NCI-H1417 treated with DMSO at 0.1 percent for 48 hours (cell line): ENCODE measurements around the gene ADPRS.

ENCODE experiments used
- DNase-seq: peaks from one replicate; lab custom pipeline; 2025; lab: John Stamatoyannopoulos, UW

ADPRS gene

DNA sequence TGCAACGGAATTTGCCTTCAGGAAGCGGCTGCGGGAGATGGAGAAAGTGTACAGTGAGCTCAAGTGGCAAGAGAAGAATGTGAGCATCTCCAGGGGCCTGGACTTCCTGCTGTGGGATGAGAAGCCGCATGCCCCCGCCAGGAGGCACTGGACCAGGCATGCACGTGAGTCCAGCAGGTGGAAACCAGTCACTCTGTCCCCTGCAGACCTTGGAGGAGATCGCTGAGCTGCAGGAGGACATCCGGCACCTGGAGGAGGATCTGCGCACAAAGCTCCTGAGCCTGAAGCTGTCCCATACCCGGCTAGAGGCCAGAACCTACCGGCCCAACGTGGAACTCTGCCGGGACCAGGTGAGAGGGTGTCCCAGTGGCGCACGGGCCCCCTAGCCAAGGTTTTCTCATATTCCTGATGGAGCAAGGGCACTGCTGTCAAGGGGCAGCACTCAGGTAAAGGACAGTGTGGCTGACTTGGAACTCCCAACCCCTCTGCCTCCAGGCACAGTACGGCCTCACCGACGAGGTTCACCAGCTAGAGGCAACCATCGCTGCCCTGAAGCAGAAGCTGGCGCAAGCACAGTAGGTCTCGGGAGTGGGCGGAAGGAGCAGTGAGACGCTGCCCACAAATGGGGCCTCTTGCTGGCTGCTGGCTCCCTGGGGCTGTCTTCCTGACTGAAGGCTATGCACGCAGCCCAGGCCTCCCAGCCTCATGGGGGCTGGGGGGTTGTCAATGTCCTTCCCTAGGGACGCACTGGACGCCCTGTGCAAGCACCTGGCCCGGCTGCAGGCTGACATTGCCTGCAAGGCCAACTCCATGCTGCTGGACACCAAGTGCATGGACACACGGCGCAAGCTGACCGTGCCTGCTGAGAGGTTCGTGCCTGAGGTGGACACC lies 1.2 kb upstream of the ADPRS start:
- no peak for DNase-seq

DNA sequence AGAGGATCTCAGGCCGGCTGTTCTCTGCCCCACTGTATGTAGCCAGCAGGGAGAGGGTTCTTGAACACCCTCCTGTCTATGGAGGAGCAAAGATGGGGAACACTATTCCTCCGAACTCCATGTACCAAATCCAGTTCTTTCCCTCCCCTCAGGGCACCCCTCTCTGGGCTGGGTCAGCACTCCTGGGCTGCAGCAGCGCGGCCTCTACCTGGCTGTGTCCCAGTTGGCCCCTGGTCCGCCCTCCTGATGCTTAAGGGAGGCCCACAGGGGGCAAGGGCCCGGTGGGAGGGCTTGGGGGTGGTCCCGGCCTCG lies 471 bp upstream of the ADPRS start:
- DNase-seq, result no peak

DNA sequence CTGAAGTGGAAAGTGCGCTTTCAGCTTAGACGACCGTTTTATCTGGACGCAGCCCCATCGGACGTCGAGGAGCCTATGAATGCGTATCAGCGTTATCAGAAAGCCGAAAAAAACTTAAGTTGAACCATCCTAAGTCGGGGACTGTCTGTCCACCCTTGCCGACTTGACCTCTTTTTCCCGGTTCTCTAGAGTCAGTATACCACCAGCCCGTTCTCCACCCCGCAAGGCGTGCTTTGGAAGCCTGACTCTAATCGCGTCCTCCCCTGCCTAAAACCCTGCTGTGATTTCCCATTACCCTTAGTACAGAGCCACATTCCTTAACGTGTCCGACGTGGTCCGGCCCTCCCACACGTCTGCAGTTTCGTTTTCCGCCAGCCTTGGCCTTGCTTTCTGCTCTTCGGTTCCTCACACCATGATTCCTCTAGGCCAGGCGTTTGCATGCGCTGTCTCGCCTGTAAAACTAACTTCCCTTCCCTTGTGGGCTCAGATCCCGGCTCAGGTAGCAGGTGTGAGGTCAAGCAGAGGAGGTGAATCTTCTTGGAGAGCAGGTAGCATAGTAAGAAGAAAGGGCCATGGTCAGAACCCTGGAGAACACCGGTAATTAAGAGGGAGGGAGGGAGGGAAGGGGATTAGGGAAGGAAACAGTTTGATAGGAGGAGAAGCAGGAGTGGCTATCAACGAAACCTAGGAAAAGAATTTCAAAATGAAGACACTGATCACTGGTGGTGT lies 865 bp downstream of the ADPRS start:
- DNase-seq, result no peak

DNA sequence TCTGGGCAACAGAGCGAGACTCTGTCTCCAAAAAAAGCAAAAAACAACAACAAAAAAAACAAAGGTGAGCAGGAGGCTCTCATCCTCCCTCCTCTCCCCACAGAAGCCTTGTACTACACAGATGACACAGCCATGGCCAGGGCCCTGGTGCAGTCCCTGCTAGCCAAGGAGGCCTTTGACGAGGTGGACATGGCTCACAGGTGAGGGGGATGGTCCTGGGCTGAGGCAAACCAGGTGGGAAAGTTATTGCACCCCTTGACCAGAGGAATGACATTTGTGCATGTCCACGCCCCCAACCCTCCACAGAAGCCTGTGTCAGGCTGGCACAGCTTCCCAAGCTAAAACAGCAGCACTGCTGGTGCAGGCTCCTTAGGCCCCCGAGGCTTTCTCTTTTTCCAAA lies 2.4 kb downstream of the ADPRS start:
- no peak for DNase-seq

DNA sequence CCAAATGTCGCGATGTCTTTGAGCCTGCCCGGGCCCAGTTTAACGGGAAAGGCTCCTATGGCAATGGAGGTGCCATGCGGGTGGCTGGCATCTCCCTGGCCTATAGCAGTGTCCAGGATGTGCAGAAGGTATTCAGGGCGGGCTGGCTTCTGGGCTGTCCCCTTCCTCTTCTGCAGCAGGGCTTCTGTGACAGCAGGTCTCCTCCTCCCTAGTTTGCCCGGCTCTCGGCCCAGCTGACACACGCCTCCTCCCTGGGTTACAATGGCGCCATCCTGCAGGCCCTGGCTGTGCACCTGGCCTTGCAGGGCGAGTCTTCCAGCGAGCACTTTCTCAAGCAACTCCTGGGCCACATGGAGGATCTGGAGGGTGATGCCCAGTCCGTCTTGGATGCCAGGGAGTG lies 3.0 kb downstream of the ADPRS start:
- no peak for DNase-seq

DNA sequence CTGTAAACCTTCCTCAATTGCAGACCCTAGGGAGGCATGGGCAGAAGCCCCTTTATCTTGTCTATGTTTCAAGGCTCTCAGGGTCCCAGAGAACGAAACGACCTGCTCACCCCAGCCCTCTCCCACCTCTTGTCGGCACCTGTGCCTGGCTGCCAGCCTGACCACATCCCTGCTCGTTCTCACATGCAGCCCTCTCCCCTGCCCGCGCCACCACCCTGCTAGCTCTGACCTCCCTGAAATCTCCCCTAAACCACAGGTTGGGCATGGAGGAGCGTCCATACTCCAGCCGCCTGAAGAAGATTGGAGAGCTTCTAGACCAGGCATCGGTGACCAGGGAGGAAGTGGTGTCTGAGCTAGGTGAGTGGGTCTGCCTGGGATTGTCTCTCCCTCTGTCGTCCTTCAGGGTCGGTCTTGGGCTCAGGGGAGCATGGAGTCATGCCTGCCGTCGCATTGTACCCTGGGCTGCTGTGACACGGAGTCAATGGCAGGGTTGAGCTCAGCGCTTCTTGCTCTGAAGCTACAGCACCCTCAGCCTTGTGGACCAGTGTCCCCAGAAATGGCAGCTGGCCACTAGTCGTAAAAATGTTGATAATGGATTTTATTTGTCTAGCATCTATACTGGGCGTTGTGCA lies 3.6 kb downstream of the ADPRS start:
- no peak for DNase-seq

DNA sequence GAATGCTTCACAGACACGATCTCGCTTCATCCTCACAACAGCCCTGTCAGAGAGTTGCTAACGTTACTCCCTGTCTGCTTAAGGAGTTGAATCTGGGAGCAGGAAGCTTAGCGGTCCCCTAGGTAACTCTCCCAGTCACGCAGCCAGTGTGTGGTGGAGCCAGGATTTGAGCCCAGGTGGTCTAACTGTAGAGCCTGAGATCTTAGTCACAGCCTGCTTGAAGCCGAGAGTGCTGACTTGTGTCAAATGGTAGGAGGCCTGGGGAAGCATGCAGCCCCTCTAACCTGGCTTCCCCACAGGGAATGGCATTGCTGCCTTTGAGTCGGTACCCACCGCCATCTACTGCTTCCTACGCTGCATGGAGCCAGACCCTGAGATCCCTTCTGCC lies 4.1 kb downstream of the ADPRS start:
- no peak for DNase-seq

DNA sequence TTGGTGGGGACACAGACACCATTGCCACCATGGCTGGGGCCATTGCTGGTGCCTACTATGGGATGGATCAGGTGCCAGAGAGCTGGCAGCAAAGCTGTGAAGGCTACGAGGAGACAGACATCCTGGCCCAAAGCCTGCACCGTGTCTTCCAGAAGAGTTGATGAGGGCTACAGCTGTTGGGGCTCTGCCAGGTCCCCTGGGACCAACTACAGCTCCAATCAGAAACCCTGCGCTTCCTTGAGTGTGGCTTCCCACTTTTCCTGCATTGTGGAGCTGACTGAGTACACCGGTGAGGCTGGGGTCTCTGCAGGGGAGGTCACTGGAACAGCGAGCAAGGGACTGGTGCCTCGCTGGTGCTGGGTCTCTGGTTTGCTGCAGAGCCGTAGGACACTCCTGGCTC lies 4.5 kb downstream of the ADPRS start:
- no peak for DNase-seq

DNA sequence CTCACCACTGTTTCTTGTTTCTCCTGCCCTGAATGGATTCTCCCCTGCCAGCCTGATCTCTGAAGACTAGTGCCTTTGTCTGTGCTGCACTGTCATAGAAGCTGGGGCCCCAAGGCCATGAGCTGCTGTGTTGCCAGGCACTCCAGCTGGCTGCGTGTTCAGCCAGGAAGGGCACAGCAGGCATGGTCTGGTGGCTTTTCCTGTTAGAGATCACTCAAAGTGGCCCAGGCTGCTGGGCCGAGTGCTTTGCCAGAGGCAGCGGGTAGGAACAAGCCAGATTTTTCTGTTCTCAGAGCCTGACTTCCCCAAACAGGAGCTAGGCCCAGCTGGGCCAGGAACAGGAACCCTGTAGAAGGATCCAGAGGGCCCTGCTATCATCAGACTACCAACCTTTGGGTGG lies 5.2 kb downstream of the ADPRS start:
- DNase-seq, result no peak

DNA sequence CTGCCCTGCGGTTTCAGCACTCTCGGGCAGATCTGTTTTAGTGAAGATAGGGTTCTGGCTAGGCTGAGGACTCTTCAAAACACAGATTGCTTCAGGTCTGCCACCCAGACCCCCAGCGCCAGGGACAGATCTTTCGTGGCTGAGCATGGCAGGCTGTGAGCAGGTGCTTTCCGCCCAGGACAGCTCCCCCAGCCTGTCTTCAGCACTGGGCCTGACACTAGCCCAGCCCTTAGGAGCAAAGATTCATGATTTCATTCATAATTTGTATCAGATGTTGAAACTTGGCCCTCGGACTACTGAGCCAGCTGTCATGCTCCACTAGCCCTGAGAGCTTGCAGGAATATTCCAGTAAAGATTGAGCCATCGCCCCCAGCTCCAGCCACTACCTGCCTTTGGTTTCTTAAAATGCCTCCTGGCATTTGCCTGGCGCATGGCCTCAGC lies 5.9 kb downstream of the ADPRS start:
- DNase-seq, result no peak

DNA sequence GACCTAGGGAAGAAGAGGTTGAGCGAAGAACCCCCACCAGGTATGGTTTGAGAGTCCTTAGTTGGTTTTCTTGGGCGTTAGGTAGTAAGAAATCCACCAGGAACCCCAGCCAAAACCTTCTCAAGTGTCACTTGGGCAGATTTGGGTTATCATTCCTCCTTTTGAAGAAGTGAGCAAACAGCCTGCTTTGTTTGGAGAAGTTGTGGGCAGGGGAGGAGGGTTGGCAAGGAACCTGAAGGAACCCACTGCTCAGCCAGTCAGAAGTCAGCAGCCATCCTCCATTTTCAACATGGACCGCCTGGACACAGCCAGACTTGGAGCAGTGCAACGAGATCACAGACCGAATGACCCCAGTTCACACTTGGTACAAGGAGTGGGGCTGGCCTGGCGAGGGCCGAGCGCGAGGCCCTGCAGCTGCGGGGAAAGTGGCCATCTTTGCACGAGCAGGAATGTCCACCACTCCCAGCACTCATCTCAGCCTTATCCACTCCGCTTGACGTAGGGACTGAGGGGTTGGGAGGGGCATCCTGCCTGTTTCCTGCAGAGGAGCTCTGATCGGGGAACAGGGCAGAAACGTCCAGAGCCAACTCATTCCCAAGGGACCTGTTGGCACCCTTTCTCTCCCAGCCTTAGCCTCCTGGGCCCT lies 7.2 kb downstream of the ADPRS start:
- no peak for DNase-seq

DNA sequence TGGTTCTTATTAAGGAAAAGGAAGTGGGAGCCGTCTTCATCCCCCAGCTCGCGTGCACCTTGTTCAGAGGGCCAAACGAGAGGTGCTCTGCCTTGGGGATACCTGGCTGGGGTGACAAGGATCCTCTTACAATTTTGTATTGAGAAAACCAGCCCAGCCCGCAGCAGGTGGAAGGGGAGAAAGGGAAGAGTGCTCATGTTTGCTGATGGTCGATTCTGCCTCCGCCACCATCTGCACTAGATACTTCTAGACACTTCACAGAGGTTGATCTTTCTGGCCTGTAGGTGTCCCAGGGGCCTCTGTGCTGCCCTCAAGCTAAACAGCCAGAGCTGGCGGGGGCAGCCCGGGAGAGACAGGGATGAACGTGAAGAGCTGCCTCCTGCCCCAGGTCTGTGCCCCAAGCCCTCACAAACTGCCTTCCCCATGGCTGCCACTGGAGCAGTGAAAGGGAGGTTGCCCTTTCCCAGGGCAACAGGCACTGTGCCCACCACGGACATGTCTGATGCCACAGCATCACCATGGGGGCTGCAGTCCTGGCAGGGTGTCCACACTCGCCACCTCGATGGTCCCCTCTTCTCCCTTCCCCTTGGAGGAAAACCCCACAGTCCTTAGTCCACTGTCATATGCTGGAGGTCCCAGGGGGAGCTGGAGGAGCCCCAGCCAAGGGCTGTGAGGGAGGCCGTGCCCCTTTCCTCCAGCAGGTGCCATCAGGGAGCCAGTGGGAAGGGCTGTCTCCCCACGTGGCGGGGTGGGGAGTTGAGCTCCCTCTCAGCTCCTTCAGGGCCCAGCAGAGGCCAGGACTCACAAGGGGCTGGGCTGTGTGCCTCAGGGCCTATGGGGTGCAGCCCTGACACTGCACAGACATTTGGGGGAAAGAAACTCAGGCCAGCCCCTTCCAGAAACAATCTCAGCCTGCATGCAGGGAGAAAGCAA lies 8.1 kb downstream of the ADPRS start:
- no peak for DNase-seq

DNA sequence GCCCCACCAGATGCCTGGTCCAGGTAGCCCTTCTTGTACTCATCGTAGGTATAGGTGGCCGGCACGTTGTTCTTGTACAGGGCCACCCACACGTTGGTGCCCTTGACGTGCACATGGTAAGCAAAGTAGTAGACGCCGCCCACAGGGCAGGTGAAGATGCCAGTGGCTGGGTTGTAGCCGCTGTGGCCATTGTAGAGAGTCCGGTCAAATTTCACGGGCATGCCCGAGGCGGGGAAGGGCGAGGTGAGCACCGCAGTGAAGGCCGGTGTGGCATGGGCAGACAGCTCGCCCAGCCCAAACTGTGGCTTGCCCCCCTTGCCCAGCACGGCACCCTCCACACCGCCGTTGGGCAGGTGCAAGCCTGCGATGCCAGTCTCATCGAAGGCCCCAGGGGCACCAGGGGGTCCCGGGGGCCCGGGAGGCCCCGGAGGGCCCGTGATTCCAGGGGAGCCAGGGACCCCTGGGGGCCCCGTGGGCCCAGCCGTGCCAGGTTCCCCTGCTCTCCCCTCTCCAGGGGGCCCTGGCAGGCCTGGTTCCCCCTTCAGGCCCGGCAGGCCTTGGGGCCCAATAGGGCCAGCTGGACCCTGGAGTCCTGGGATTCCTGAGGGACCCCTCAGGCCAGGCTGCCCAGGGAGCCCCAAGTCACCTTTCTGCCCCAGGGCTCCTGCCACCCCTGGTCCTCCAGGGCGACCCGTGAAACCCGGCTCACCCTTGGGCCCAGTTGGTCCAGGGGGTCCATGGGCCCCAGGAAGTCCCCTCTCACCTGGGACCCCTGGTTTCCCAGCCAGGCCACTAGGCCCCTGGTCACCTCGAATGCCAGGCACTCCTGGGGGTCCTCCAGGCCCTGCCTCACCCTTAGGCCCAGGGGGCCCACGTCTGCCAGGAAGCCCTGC lies 9.2 kb downstream of the ADPRS start:
- no peak for DNase-seq

DNA sequence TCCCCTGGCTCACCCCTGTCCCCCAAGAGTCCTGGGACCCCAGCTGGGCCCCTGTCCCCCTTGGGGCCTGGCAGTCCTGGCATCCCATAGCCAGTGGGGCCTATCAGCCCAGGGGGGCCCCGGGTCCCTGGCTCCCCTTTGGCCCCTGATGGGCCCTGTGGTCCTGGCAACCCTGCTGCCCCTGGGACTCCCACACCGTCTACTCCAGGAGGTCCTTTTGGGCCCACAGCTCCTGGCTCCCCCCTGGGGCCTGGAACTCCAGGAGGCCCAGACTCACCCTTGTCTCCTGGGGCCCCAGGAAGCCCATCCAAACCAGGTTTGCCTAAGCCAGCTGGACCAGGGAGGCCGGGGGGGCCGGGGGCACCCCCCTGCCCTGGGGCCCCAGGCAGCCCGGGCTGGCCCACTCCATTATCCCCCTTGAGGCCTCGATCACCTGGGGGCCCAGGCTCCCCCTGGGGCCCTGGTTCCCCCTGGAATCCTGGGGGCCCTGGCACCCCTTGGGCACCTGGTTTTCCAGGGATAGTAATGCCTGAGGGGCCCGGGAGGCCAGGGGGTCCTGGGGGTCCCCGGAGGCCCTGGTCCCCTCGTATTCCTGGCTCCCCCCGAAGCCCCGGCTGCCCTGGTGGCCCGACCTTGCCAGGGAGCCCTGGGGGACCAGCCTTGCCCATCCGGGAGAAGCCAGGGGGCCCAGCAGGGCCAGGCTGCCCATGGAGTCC lies 10.1 kb downstream of the ADPRS start:
- DNase-seq, result no peak

DNA sequence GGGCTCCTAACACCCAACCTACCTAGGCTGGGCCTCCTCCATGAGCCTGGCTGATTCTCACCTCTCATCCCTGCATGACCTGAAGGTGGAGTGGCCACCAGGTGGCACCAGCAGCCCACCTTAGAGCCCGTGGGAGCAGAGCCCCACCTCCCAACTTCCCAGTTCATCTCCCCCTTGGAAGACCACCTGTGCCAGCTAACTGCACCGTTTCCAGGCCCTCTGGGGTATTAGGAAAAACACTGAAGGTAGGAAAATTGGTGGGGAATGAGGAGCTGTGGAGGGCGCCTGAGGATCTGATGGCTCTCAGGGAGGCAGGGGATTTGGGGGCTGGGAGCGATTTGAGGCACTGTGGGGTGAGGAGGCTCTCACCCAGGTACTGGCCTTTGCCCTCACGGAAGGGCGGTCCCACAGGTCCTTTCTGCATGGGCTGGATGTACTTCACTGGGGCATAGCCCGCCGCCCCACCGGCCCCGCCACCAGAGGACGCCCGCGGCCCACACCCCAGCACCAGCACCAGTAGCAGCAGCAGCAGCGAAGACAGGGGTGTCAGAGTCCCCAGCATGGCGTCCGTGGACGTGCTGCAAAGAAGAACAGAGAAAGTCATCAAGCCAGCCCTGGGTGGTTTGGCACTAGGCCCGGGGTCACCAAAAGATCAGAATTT lies 11.1 kb downstream of the ADPRS start:
- DNase-seq, result no peak

DNA sequence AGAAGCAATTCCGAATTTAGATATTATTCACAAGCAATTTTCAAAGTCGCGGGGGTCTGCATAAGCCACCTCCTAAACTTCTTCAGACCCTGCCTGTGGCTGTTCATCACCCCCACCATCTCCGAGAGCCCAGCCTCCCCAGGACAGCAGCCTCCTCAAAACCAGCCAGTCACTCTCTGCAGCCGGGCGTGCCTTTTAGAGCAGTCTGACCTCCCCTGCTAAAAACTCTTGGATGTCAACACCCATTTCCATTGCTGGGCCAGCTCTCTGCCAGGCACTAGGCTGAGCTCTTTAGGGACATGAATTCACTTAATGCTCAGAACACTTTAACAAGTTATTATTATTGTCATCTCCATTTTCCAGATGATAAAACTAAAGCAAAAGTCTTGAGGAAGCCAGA lies 11.7 kb downstream of the ADPRS start:
- DNase-seq, result no peak

DNA sequence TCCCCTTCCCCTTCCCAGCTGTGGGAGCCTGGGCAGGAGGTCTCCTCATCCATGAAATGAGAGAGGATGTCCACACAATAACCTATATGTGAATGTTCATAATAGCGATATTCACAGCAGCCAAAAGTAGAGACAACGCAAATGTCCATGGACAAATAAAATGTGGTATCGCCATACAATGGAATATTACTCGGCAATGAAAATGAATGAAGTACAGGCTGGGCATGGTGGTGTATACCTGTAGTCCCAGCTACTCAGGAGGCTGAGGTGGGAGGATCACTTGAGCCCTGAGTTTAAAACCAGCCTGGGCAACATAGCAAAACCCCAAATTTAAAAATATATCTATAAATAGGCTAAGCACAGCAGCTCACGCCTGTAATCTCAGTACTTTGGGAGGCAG lies 12.9 kb downstream of the ADPRS start:
- no peak for DNase-seq

DNA sequence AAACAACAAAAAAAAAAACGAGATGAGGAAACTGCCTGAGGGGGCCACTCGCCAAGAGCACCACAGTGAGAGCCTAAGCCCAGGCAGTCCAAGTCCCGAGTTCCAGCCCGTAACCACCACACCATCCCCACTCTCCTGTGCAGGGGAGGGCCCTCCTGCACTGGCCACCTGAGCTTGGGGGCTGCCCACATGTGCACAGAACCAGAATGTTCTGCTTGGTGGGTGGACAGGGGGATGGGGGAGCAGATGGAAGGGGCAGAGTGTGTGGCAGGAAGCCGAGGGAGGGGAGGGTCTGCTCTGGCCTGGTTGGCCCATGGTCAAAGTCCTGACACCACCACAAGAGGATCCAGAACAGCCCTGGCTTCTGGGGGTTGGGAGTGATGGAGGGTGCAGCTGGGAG lies 17.6 kb downstream of the ADPRS start:
- no peak for DNase-seq

DNA sequence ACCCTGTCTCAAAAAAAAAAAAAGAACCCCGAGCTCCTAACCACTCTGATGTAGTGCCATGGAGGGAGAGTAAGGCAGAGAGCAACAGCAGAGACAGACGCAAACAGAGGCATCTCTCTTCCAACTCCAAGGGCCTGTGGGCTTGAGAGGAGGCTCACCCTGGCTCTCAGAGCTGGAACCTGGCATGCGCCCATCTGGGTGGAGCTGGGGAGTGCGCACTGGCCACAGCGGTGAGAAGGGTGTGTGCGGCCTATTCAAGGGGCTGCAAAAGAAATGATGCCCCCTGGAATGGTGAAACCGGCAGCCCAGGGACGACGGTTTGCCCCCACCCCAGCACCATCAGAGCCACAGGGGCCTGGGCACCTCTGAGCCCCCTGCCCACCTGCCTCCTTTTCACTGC lies 18.7 kb downstream of the ADPRS start:
- no peak for DNase-seq
